IPS-11a (cell line): Measurements from ENCODE around the gene IL1RAPL2.
A peak's percentile ranks its signal among the peaks of the same experiment; 100 is the strongest.
"Not testable (repeated sequence)": the region's sequence is repeated elsewhere in the genome, so short reads cannot be mapped to it uniquely, and the experiment has no call there.

Experiments used
- H3K4me3 ChIP-seq: one replicate; pipeline ENCODE4 v1.5.1; 2013; ENCODE audit warnings: low read depth, low read length, control low read depth

The IL1RAPL2 gene

GRCh38 chrX:104842646-104843045, 276.6 kb downstream of the IL1RAPL2 start:
- H3K4me3 ChIP-seq: no peak overlapping the region

DNA sequence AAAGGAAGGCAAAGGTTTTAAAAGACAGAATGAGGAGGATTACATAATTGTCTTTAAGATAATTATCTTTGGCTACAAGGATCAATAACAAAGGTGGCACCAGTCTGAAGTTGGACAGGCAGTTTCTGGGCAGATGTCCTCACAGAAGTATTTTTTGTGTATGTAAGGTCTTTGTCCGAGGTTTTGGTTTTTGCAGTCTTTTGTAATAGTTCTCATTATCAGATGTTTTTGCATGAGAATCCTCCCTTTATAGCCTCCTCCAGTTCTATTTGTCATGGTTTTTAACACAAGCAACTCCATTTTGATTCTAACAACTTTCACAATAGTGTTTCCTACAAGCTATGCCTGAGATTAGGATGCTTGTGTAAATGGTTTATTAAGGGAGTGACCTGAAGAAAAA, 286.2 kb downstream of the IL1RAPL2 start:
- no peak overlapping the region for H3K4me3 ChIP-seq

GRCh38 chrX:104854188-104854587, 288.2 kb downstream of the IL1RAPL2 start:
- H3K4me3 ChIP-seq: no peak overlapping the region

DNA sequence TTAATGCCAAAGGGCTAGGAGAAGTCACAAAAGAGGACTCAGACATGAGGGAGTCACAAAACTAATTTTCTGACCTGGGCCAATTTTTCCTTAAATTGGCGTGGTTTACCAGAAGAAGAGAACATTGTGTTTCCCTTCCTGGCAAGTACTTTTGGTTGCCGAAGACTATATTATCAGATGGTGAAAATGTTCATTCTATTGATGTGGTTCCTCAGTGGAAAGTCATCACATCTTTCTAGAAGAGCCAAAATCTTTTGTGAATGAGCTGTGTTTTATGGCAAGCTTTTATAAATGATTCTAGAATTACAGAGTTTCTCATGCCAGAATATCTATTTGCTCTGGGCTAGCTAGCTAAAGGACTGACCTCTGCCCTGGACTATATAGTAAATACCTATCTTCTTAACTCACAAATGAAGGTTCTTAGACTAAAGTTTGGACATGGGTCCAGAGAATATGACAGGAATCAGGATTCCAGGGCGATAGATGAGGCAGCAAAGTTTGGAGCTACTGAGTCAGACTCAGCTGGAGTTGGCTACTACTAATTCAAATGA, 288.9 kb downstream of the IL1RAPL2 start:
- H3K4me3 ChIP-seq: no peak overlapping the region

DNA sequence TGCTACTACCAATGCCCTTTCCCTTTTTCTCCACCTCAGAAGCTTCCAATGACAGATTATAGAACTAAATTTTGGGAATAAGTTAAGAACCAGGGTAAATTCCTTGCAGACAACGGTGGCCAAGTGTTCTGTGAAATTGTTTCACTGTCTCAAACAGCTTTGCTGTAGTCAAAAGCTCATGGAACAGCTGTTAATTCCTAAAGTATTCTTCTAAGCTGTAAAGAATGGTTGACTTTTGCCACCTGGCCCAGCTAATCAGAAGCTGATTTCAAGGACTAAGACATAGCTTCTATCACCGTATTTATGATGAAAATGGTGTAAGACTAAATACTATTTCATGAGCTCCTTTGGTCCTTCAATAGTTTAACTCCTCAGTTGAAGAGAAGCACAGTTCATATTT, 297.5 kb downstream of the IL1RAPL2 start:
- H3K4me3 ChIP-seq: no peak overlapping the region

- H3K4me3 ChIP-seq: no peak overlapping the region
These were observed 298.3 kb downstream of the IL1RAPL2 start for GRCh38 chrX:104864296-104864695.

GRCh38 chrX:104877504-104877903, 311.5 kb downstream of the IL1RAPL2 start:
- no peak overlapping the region for H3K4me3 ChIP-seq

DNA sequence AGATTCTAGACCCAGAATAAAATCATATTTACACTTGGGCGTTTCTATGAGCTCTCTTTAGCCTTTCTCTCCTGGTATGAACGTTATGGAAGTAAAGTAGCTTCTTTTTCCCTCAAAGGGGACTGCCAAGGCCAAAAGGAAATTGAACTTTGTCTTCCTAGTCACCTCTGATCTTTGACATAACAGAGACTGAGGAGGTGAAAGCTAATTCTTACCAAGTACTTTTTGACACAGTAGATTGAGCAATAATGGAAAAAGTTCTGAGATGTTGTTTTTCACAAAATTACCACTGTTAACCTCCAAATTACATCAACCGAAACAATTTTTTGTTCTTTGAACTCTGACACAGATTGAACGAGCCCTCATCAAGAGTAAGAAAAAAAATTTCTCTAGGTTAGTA, 336.1 kb downstream of the IL1RAPL2 start:
- no peak overlapping the region for H3K4me3 ChIP-seq

DNA sequence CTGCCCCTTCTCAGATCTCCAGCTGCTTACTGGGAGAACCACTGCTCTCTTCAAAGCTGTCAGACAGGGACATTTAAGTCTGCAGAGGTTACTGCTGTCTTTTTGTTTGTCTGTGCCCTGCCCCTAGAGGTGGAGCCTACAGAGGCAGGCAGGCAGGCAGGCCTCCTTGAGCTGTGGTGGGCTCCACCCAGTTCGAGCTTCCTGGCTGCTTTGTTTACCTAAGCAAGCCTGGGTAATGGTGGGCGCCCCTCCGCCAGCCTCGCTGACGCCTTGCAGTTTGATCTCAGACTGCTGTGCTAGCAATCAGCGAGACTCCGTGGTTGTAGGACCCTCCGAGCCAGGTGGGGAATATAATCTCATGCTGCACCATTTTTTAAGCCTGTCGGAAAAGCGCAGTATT, 343.7 kb downstream of the IL1RAPL2 start:
- H3K4me3 ChIP-seq: peak overlapping the region; percentile 37

GRCh38 chrX:104913348-104913747, 347.3 kb downstream of the IL1RAPL2 start:
- H3K4me3 ChIP-seq: no peak overlapping the region

DNA sequence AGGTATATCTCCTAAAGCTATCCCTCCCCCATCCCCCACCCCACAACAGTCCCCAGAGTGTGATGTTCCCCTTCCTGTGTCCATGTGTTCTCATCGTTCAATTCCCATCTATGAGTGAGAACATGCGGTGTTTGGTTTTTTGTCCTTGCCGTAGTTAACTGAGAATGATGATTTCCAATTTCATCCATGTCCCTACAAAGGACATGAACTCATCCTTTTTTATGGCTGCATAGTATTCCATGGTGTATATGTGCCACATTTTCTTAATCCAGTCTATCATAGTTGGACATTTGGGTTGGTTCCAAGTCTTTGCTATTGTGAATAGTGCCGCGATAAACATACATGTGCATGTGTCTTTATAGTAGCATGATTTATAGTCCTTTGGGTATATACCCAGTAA, 348.7 kb downstream of the IL1RAPL2 start:
- H3K4me3 ChIP-seq: not testable (repeated sequence)

GRCh38 chrX:104918122-104918521, 352.1 kb downstream of the IL1RAPL2 start:
- no peak overlapping the region for H3K4me3 ChIP-seq

DNA sequence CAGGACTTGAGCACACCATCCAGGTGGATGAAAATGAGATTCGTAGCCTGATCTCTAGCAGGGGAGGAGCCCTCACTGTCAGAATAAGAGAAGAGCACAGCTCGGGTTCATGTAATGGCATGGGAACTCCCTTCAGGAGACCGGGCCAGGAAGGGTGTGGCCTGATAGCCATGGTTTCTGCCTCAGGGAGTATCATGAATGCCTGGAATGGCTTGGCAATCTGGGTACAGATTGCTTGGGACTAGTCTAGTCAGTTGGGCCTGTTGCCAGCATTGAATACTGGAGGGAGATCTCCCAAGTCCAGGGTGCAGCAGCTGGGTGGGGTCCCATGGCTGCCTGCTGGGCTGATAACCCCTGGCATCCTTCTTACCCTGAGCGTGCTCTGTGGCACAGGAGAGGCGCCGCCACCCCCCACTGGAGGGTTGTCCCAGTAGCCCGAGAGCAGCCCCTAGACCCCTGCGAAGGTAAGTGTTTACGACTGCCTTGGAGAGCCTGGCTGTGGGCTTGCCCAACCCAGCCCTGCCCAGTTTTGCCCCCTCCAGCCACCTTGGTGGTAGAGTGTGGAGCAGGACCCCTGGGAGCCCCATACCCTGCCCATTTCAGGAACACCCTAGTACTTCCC, 355.7 kb downstream of the IL1RAPL2 start:
- H3K4me3 ChIP-seq: no peak overlapping the region

GRCh38 chrX:104922206-104922621, 356.2 kb downstream of the IL1RAPL2 start:
- H3K4me3 ChIP-seq: no peak overlapping the region

- no peak overlapping the region for H3K4me3 ChIP-seq
These were observed 363.3 kb downstream of the IL1RAPL2 start for GRCh38 chrX:104929324-104929723.

- no peak overlapping the region for H3K4me3 ChIP-seq
These were observed 369.6 kb downstream of the IL1RAPL2 start for GRCh38 chrX:104935581-104935980.

- H3K4me3 ChIP-seq: no peak overlapping the region
These were observed 387.3 kb downstream of the IL1RAPL2 start for GRCh38 chrX:104953251-104953650.

DNA sequence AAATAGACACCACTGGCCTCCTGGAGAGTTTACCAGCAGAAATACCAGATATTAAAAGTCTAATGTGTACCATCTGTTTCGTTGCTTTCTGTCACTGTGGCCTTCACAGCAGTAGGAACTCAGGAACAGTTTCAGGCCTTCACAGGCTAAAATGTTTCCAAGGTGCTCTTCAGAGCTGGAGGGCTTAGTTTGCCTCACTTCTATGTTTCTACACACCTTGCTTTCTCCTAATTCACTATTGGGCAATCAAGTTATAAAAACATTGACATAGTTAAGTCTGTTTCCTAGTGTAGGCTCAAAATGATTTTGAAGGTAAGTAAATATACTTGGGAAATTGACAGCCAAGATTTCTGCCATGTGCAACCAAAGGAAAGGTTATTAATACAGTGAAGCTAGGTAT, 395.9 kb downstream of the IL1RAPL2 start:
- H3K4me3 ChIP-seq: no peak overlapping the region

GRCh38 chrX:104968241-104968640, 402.2 kb downstream of the IL1RAPL2 start:
- no peak overlapping the region for H3K4me3 ChIP-seq

GRCh38 chrX:104972737-104973136, 406.7 kb downstream of the IL1RAPL2 start:
- no peak overlapping the region for H3K4me3 ChIP-seq

GRCh38 chrX:104987063-104987462, 421.1 kb downstream of the IL1RAPL2 start:
- no peak overlapping the region for H3K4me3 ChIP-seq

DNA sequence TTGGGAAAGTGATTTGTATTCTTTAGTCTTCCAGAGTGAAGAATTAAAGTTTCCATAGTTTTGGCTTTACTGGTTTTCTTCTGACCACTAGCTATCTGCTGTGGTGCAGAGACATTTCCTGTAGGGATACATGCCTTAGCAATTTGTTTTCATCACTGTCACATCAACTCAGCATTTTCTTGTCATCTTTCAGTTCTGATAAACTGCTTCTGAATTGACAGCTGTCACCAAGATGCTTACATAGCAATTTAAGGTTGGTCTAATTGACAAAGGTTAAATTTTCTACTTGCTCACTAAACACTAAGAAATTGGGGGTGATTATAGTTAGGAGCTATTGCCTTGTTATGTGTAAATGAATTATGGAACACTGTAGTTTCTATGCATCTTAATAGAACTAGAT, 422.0 kb downstream of the IL1RAPL2 start:
- no peak overlapping the region for H3K4me3 ChIP-seq

GRCh38 chrX:104995546-104995945, 429.5 kb downstream of the IL1RAPL2 start:
- no peak overlapping the region for H3K4me3 ChIP-seq
